ENCODE data around the gene ABO.
"Not testable (repeated sequence)": the region's sequence is repeated elsewhere in the genome, so short reads cannot be mapped to it uniquely, and the experiment has no call there.

Gene ABO

GRCh38 chr9:133221177-133221809, 53.7 kb downstream of the ABO start:
- no peak overlapping the region for H3K4me2 ChIP-seq (ENCODE audit: low read length)

GRCh38 chr9:133218049-133218975, 56.7 kb downstream of the ABO start:
- H3K9me2 ChIP-seq (replicated peaks; ENCODE audit: control insufficient read depth, low read length); H3K4me2 ChIP-seq (ENCODE audit: low read length); H3K79me2 ChIP-seq (ENCODE audit: control insufficient read depth, low read length); H4K20me1 ChIP-seq (ENCODE audit: control insufficient read depth, insufficient read depth, low read depth, low read length); H3K36me3 ChIP-seq (ENCODE audit: control insufficient read depth, low read length); H3F3A ChIP-seq (ENCODE audit: control insufficient read depth, insufficient read depth); H3K4me1 ChIP-seq (ENCODE audit: control insufficient read depth, low read length); H3K4me3 ChIP-seq (ENCODE audit: low read length); H3K9me3 ChIP-seq (ENCODE audit: control insufficient read depth, insufficient read depth, low read length); H3K27ac ChIP-seq (ENCODE audit: low read depth, low read length): not testable (repeated sequence)
- peaks cover 15% of the 10 kb centered on the region for H3K27me3 ChIP-seq (ENCODE audit: control insufficient read depth, low read length)

More at GRCh38 chr9:133221177-133221809, 53.7 kb downstream of the ABO start:
- Histone ChIP-seq H3K27me3 (ENCODE audit: control insufficient read depth, low read length) (peaks cover 8% of the 10 kb centered on the region; the same call in 1 of the 2 replicates), H3K27ac (ENCODE audit: low read depth, low read length) (no peak overlapping the region), H3K4me1 (ENCODE audit: control insufficient read depth, low read length) (no peaks in the 10 kb centered on the region), H4K20me1 (ENCODE audit: control insufficient read depth, insufficient read depth, low read depth, low read length) (no peaks in the 10 kb centered on the region), H3K36me3 (ENCODE audit: control insufficient read depth, low read length) (no peaks in the 10 kb centered on the region), H3K9me3 (ENCODE audit: control insufficient read depth, insufficient read depth, low read length) (no peaks in the 10 kb centered on the region), H3F3A (ENCODE audit: control insufficient read depth, insufficient read depth) (no peaks in the 10 kb centered on the region), H3K4me3 (ENCODE audit: low read length) (no peak overlapping the region), H3K9me2 (replicated peaks; ENCODE audit: control insufficient read depth, low read length) (no peaks in the 10 kb centered on the region), H3K79me2 (ENCODE audit: control insufficient read depth, low read length) (no peaks in the 10 kb centered on the region)
- TF ChIP-seq CTCF (IDR thresholded peaks at IDR 0.05; ENCODE audit: low read depth, low read length, poor library complexity, severe bottlenecking) (no peak), EZH2phosphoT487 (IDR thresholded peaks at IDR 0.05; ENCODE audit: borderline replicate concordance, low read length) (no peak)

- H3K9me3 ChIP-seq (ENCODE audit: control insufficient read depth, insufficient read depth, low read length); H3K79me2 ChIP-seq (ENCODE audit: control insufficient read depth, low read length); H3K4me1 ChIP-seq (ENCODE audit: control insufficient read depth, low read length); H4K20me1 ChIP-seq (ENCODE audit: control insufficient read depth, insufficient read depth, low read depth, low read length); H3K36me3 ChIP-seq (ENCODE audit: control insufficient read depth, low read length); H3K27ac ChIP-seq (ENCODE audit: low read depth, low read length); H3K4me3 ChIP-seq (ENCODE audit: low read length); H3K9me2 ChIP-seq (replicated peaks; ENCODE audit: control insufficient read depth, low read length); H3F3A ChIP-seq (ENCODE audit: control insufficient read depth, insufficient read depth); H3K4me2 ChIP-seq (ENCODE audit: low read length): not testable (repeated sequence)
- H3K27me3 ChIP-seq (ENCODE audit: control insufficient read depth, low read length): peaks cover 11% of the 10 kb centered on the region
Measured at GRCh38 chr9:133217333-133217988, 57.5 kb downstream of the ABO start.

GRCh38 chr9:133214276-133214675, 60.7 kb downstream of the ABO start:
- not testable (repeated sequence) for H3K4me3 ChIP-seq (ENCODE audit: low read length); H4K20me1 ChIP-seq (ENCODE audit: control insufficient read depth, insufficient read depth, low read depth, low read length); H3K4me1 ChIP-seq (ENCODE audit: control insufficient read depth, low read length); H3K9me3 ChIP-seq (ENCODE audit: control insufficient read depth, insufficient read depth, low read length); H3F3A ChIP-seq (ENCODE audit: control insufficient read depth, insufficient read depth); H3K27ac ChIP-seq (ENCODE audit: low read depth, low read length); H3K9me2 ChIP-seq (replicated peaks; ENCODE audit: control insufficient read depth, low read length); H3K79me2 ChIP-seq (ENCODE audit: control insufficient read depth, low read length); H3K4me2 ChIP-seq (ENCODE audit: low read length); H3K36me3 ChIP-seq (ENCODE audit: control insufficient read depth, low read length)
- H3K27me3 ChIP-seq (ENCODE audit: control insufficient read depth, low read length): peaks cover 11% of the 10 kb centered on the region

Data from DOHH2 (cell line).